GM21390 (cell line): ENCODE data around the gene LCE2A.

ENCODE experiments used
- ATAC-seq: cut with Tn5 transposase; IDR thresholded peaks from one replicate; pipeline ENCODE4 v1.9.1; 2021; ENCODE audit not compliant: unreplicated experiment

Gene LCE2A

DNA sequence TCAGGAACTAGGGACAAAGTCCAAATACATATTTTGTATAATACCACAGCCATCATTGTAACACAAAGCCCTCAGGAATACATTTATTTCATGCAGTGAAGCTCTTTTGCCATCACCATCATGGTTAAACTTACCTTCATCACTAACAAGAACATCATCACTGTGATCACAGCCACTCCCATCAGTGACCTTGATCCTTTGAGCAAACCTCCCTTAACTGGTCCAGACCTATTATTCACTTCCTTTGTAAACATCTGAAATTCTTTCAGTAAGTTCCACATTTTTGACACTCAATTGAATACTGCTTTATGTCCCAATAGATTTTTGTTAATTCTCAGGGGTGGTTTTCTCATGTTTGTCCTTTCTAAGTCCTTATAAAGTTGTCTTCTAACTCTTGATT lies 43.5 kb downstream of the LCE2A start:
- ATAC-seq, result no peak

DNA sequence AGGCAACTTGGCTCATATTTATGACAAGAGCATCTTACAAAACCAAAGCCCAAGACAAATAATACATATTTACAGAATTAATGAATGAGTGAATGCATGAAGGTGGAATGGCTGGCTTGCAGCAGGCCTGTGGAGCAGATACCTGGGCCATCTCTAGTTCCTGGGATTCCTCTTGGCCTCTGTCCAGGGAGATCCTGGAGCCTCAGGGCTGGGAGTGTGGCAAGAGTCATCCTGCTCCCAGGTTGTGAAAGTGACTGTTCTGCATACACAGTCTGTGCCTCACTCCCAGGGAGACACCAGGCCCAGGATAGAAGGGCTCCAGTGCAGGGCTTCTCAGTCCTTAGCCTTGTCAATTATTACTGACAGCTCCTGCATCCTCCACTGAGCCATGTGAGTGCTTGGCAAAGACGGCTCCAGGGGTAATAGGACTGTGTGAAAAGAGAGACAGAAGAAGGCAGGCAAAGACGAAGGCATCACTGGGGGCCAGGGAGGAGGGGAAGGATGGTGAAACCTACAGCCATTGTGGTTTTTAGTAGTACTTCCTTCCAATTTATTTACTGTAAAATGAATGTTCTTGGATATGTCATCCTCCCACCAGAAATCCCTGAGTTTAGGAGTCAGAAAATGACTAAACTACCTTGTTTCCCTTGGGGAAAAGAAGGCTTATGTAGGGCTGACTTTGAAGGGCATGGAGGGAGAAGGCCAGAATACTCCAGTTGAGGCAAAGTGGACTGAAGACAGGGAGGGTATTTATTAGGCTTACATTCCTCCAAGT lies 45.4 kb downstream of the LCE2A start:
- no peak for ATAC-seq

DNA sequence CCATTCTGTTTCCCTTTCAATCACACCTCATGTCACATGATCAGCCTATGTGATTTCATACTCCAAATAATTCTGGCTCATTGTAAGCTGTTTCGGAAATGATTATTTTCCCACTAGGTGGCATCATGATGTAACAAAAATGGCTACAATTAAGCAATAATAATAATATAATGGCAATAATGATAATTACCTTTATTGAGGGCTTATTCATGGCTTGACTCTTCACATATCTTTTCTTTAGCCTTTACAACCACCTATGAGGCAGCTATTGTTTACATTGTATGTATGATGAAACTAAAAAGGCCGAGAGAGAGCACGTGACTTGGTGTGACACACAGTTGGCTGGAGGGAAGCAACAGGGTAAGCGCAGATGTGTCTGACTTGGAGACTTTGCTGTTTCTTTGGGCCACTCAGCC lies 47.2 kb downstream of the LCE2A start:
- ATAC-seq, result no peak

DNA sequence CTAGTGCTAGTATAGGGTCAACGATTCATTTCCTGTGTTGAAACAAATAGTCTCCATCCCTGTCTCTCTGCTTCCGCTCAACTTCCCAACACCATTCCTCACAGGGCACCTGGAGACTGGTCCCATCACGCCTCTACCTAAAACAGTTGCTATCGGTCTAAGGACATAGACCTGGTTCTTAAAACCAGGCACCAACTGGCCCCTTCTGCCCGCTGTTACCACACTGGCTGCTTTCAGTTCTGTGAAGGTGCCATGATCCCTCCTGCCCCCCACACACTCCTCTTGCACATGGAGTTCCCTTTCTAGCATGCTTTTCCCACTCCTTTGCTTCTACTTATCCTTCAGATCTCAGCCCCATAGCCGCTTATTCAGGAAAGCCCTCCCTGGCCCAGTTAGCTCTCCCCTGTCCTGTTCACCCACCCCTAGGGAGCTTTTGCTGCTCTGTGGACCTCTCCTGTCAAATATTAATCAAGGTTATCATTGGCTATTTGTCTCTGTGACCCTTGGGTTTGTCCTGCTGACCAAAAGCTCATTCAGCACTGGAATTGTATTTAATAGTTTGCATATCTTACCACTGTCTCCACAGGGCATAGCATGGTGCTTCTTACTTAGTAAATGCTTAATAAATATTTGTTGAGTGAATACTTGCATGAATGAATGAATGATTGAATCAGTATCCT lies 47.8 kb downstream of the LCE2A start:
- ATAC-seq, result no peak

DNA sequence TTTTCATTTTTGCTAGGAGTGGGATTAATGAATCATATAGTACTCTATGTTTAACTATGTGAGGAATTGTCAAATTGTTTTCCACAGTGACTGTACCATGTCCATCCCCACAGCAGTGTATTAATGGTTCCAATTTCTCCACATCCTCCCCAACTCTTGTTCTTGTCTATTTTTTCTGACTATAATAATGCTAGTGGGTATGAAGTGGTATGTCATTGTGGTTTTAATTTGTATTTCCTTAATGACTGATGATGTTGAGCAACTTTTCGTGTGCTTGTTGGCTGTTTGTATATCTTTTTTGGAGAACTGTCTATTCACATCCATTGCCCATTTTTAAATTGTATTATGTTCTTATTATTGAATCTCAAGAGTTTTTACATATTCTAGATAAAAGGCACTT lies 49.7 kb downstream of the LCE2A start:
- no peak for ATAC-seq
